HepG2 (cell line): Measurements from ENCODE around the gene SDK2. TPM values are rescaled to one million over a fixed set of nuclear protein-coding genes. Genes with fewer than 3 reads are reported as not detected.

Source experiments
- ATAC-seq: fragments of 200-7000 bp; cut with Tn5 transposase; 3 replicates; pipeline ENCODE4 v1.9.1; 2020; ENCODE audit warnings: mild to moderate bottlenecking, moderate library complexity
- BruUV-seq: library from RNA; stranded (reverse); fragments of 400-500 nt; replicated peaks from 2 replicates; lab custom pipeline; 2021; lab: Mats Ljungman, UMichigan
- CTCF ChIA-PET: fragments of 300-600 bp; formaldehyde crosslinking; extraction: SDS; loops from one replicate; lab custom pipeline; 2021; ENCODE audit warnings: low total read pairs, inconsistent platforms, low intra/inter-chr PET ratio; lab: Yijun Ruan, JAX
- POLR2A ChIA-PET: fragments of 350-600 bp; sonication (Branson Sonifier 250); formaldehyde crosslinking; loops from one replicate; lab custom pipeline; 2020; ENCODE audit warnings: antibody characterized with exemption, inconsistent platforms; lab: Yijun Ruan, JAX
- DNase-seq: peaks from one replicate; pipeline ENCODE4 v3.0.0-alpha.2; 2015; ENCODE audit warnings: low spot score
- FAIRE-seq: peaks from 3 replicates; lab custom pipeline; 2011; peaks lifted over from hg19 to GRCh38; lab: Jason Lieb, UNC
- H2AFZ ChIP-seq: one replicate; pipeline ENCODE4 v1.6.1; 2011; ENCODE audit warnings: low read length, inconsistent platforms
- H3K27ac ChIP-seq: fragments of 300-600 bp; 3 replicates; pipeline ENCODE4 v1.8.0; 2011; ENCODE audit warnings: mixed run types, mild to moderate bottlenecking, mixed read lengths, low read length, inconsistent platforms; ENCODE audit not compliant: insufficient read depth; ENCODE audit errors: extremely low read length
- H3K27me3 ChIP-seq, 2 experiments: fragments of 200-600 bp in 1 of 2; 2 replicates in 1 of 2; 3 replicates in 1 of 2; pipeline versions ENCODE4 v1.6.0 to v1.8.0; 2011; ENCODE audit warnings: low read length in 2 of 2, mild to moderate bottlenecking in 2 of 2, moderate library complexity in 2 of 2, inconsistent platforms in 1 of 2; ENCODE audit not compliant: insufficient read depth in 2 of 2, control insufficient read depth in 1 of 2
- H3K36me3 ChIP-seq, 2 experiments: fragments of 200-600 bp in 1 of 2; replicated peaks in 1 of 2; 2 replicates in 1 of 2; 3 replicates in 1 of 2; pipeline versions ENCODE4 v1.5.1 to v1.8.0; 2011; ENCODE audit warnings: low read length in 2 of 2, inconsistent platforms in 1 of 2; ENCODE audit not compliant: insufficient read depth in 2 of 2, control insufficient read depth in 1 of 2
- H3K4me1 ChIP-seq: 2 replicates; pipeline ENCODE4 v1.5.1; 2012; ENCODE audit warnings: low read length, inconsistent platforms; ENCODE audit not compliant: insufficient read depth
- H3K4me2 ChIP-seq: 2 replicates; pipeline ENCODE4 v1.6.0; 2011; ENCODE audit warnings: low read depth, low read length, inconsistent platforms
- H3K4me3 ChIP-seq, 3 experiments: fragments of 200-600 bp in 1 of 3; sonication (generic), shearing (Covaris generic) in 1 of 3; replicated peaks in 1 of 3; 2 replicates each; pipeline ENCODE4 v1.5.1; 2011 to 2016; ENCODE audit warnings: low read length in 3 of 3, inconsistent platforms in 2 of 3, low read depth in 2 of 3, mild to moderate bottlenecking in 2 of 3, control low read depth in 1 of 3, mixed read lengths in 1 of 3; ENCODE audit not compliant: insufficient read depth in 1 of 3
- H3K79me2 ChIP-seq: one replicate; pipeline ENCODE4 v1.6.1; 2011; ENCODE audit warnings: low read length, inconsistent platforms; ENCODE audit not compliant: insufficient read depth
- H3K9ac ChIP-seq: 2 replicates; pipeline ENCODE4 v1.6.0; 2011; ENCODE audit warnings: mild to moderate bottlenecking, low read depth, low read length, inconsistent platforms; ENCODE audit not compliant: insufficient read depth
- H3K9me3 ChIP-seq: 2 replicates; pipeline ENCODE4 v1.5.1; 2012; ENCODE audit warnings: mild to moderate bottlenecking, low read length
- H4K20me1 ChIP-seq: 2 replicates; pipeline ENCODE4 v1.6.0; 2011; ENCODE audit warnings: inconsistent platforms, mild to moderate bottlenecking, low read length, moderate library complexity; ENCODE audit not compliant: insufficient read depth
- AGO2 ChIP-seq: fragments of 200-400 bp; formaldehyde crosslinking; optimal IDR thresholded peaks from 2 replicates; pipeline ENCODE3; 2017; ENCODE audit warnings: mild to moderate bottlenecking, low read depth, low read length, moderate library complexity
- ARHGAP35 ChIP-seq: sonication (generic); formaldehyde crosslinking; IDR thresholded peaks from 2 replicates; pipeline ENCODE4 v1.9.0; 2022; ENCODE audit warnings: mild to moderate bottlenecking, inconsistent platforms, moderate library complexity, missing genetic modification reagents, borderline replicate concordance
- CSRNP2 ChIP-seq: sonication (generic); formaldehyde crosslinking; conservative IDR thresholded peaks from 2 replicates; pipeline ENCODE4 v1.8.0; 2022; ENCODE audit warnings: low read depth, missing genetic modification reagents
- HES4 ChIP-seq: sonication (generic); formaldehyde crosslinking; IDR thresholded peaks from 2 replicates; pipeline ENCODE4 v1.9.0; 2021; ENCODE audit warnings: mild to moderate bottlenecking, missing genetic modification reagents, borderline replicate concordance
- KAT7 ChIP-seq: IDR thresholded peaks from 2 replicates; pipeline ENCODE4 v1.6.1; 2018; ENCODE audit warnings: borderline replicate concordance, missing compliant biosample characterization
- KLF15 ChIP-seq: sonication (generic); formaldehyde crosslinking; IDR thresholded peaks from 2 replicates; pipeline ENCODE4 v1.8.1; 2023; ENCODE audit warnings: borderline replicate concordance, mild to moderate bottlenecking, inconsistent platforms, missing genetic modification reagents, mixed read lengths
- MAZ ChIP-seq, 2 experiments: sonication (generic) in 1 of 2; formaldehyde crosslinking in 1 of 2; IDR thresholded peaks; 2 replicates each; pipeline versions ENCODE4 v1.5.0 to v1.6.1; 2012 to 2020; ENCODE audit warnings: low read depth in 2 of 2, mild to moderate bottlenecking in 2 of 2, borderline replicate concordance in 1 of 2, improper control_type of control experiment in 1 of 2, low read length in 1 of 2, missing genetic modification reagents in 1 of 2, moderate library complexity in 1 of 2
- MEIS1 ChIP-seq: sonication (generic); formaldehyde crosslinking; IDR thresholded peaks from 2 replicates; pipeline ENCODE4 v1.9.0; 2021; ENCODE audit warnings: mild to moderate bottlenecking, missing genetic modification reagents, moderate library complexity, borderline replicate concordance
- POLR2AphosphoS5 ChIP-seq: IDR thresholded peaks from 2 replicates; pipeline ENCODE4 v1.6.1; 2012; ENCODE audit warnings: low read depth, low read length
- TBP ChIP-seq: sonication (generic); formaldehyde crosslinking; IDR thresholded peaks from 2 replicates; pipeline ENCODE4 v1.5.0; 2020; ENCODE audit warnings: missing genetic modification reagents
- ZKSCAN1 ChIP-seq: fragments of 150-350 bp; IDR thresholded peaks from 2 replicates; pipeline ENCODE4 v1.6.1; 2014; ENCODE audit warnings: low read length
- ZNF256 ChIP-seq: sonication (generic); formaldehyde crosslinking; conservative IDR thresholded peaks from 2 replicates; pipeline ENCODE4 v1.4.0; 2020; ENCODE audit warnings: missing genetic modification reagents
- ZNF260 ChIP-seq: sonication (generic); formaldehyde crosslinking; IDR thresholded peaks from 2 replicates; pipeline ENCODE4 v1.4.0; 2020; ENCODE audit warnings: missing genetic modification reagents, low read depth, mild to moderate bottlenecking, borderline replicate concordance
- ZNF383 ChIP-seq: sonication (generic); formaldehyde crosslinking; IDR thresholded peaks from 2 replicates; pipeline ENCODE4 v1.4.0; 2020; ENCODE audit warnings: missing genetic modification reagents, mild to moderate bottlenecking, borderline replicate concordance
- WGBS: methylation state at CpG from one replicate; pipeline ENCODE4 v1.1.6; 2017; ENCODE audit warnings: low lambda C conversion rate; 5-methylcytosine and 5-hydroxymethylcytosine counted together
- in situ Hi-C: cut with HindIII; loops from 2 replicates; pipeline ENCODE4 v1.10.0; 2017; ENCODE audit warnings: low pct_unique_long_range_greater_than_20kb; ENCODE audit not compliant: extremely low pct_ligation_motif_present
- intact Hi-C: fragments of 100-400 bp; cut with micrococcal nuclease; formaldehyde crosslinking; loops from one replicate; pipeline ENCODE4 v1.10.0; 2022; ENCODE audit not compliant: unreplicated experiment
- polyA plus RNA-seq, 8 experiments: library from polyadenylated mRNA; depleted of rRNA in 3 of 8; stranded (reverse) in 7 of 8; unstranded in 1 of 8; fragments of >200 nt; fragmentation: Illumina TruSeq in 4 of 8; extraction: Trizol in 4 of 8; gene quantifications; 2 replicates each; pipeline versions ENCODE4 v1.2.1 to v1.2.3, GENCODE V29; 2011 to 2016; ENCODE audit warnings: low read depth in 4 of 8, missing spikeins in 1 of 8, mixed read lengths in 1 of 8; ENCODE audit not compliant: insufficient read depth in 1 of 8
- total RNA-seq, 5 experiments: library from RNA; depleted of rRNA; stranded (reverse); fragments of >200 nt; fragmentation: Illumina TruSeq; extraction: Trizol; gene quantifications; 2 replicates each; pipeline ENCODE4 v1.2.3, GENCODE V29; 2016; ENCODE audit warnings: low read depth in 1 of 5

Gene SDK2
- total and polyA plus RNA-seq, 2 of the 13 experiments (the other 11 are each of a cell fraction or from before 2014, with no cell fraction given), result not detected

DNA sequence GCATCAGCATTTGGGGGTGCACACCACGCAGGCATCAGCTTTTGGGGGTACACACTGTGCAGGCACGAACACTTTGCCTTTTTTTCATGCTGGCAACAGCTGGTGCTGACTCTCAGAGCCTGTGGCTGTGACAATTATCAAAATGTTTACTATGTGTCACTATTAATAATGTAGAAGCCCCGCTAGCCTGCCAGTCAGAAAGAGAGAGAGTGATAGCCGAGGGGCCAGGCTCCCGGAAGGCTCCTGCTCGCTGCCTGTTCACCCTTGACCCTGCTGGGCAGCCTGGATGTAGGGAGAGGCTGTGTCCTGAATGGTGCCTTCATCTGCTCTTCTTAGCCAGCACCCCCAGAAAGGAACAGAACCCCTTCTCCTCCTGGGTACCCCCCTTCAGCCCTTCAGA lies 61.9 kb downstream of the SDK2 start:
- peaks cover 8 to 71% of the 10 kb centered on the region in 2 experiments for H3K27me3 ChIP-seq
- BruUV-seq, result no TSS peak
- WGBS, result 5% methylated on average over 5 of the region's 6 CpGs

More for the DNA sequence above, 61.9 kb downstream of the SDK2 start:
- ChIA-PET POLR2A (no interaction called here), CTCF (no interaction called here)
- Histone ChIP-seq H2AFZ (no peak overlapping the region), H3K4me3 (no peak overlapping the region), H3K36me3 (no peaks in the 10 kb centered on the region), H4K20me1 (peaks cover 5% of the 10 kb centered on the region; the same call in 1 of the 2 replicates), H3K9ac (no peak overlapping the region), H3K4me2 (no peak overlapping the region), H3K79me2 (no peaks in the 10 kb centered on the region), H3K9me3 (no peaks in the 10 kb centered on the region), H3K4me1 (no peaks in the 10 kb centered on the region), H3K27ac (no peak overlapping the region)
- FAIRE-seq, result no peak
- no peak for DNase-seq
- no peak for ATAC-seq
- in situ Hi-C loops (no loop called here), intact Hi-C loops (no loop called here)
- TF ChIP-seq MAZ (IDR thresholded peaks at IDR 0.05; ENCODE audit: borderline replicate concordance, low read depth, low read length) (no peak), MAZ (CRISPR knock-in tag; IDR thresholded peaks at IDR 0.05; ENCODE audit: low read depth) (no peak), HES4 (no peak), AGO2 (no peak), ZNF260 (CRISPR knock-in tag) (no peak), ZKSCAN1 (no peak), KAT7 (CRISPR knock-in tag) (no peak), ARHGAP35 (CRISPR knock-in tag) (no peak), ZNF256 (no peak), CSRNP2 (CRISPR knock-in tag) (no peak), ZNF383 (CRISPR knock-in tag) (no peak), KLF15 (no peak), POLR2AphosphoS5 (no peak), MEIS1 (CRISPR knock-in tag) (no peak), TBP (CRISPR knock-in tag) (no peak)
